Brain microvascular endothelial cell (primary cell): ENCODE measurements around the gene NTM.

Experiments
- DNase-seq: peaks from one replicate; pipeline ENCODE4 v3.0.0-alpha.2; 2020
- H3K27ac ChIP-seq: fragments of 250-450 bp; sonication (Bioruptor Pico); 2 replicates; pipeline ENCODE4 v1.5.1; 2020; ENCODE audit warnings: mild to moderate bottlenecking, moderate library complexity
- H3K27me3 ChIP-seq: fragments of 250-450 bp; sonication (Bioruptor Pico); replicated peaks from 2 replicates; pipeline ENCODE4 v1.5.1; 2020; ENCODE audit warnings: mild to moderate bottlenecking
- H3K36me3 ChIP-seq: fragments of 250-450 bp; sonication (Bioruptor Pico); replicated peaks from 2 replicates; pipeline ENCODE4 v1.5.1; 2020; ENCODE audit warnings: mild to moderate bottlenecking
- H3K4me3 ChIP-seq: 2 replicates; pipeline ENCODE4 v1.5.1; 2011; ENCODE audit warnings: low read depth, mild to moderate bottlenecking, control low read depth, low read length, moderate library complexity
- in situ Hi-C: cut with HindIII; loops from 2 replicates; pipeline ENCODE4 v1.10.0; 2017; ENCODE audit warnings: low sequenced_read_pairs, low pct_ligation_motif_present
- TF ChIP-seq, protein P1 (sequence below): IDR thresholded peaks from 2 replicates; pipeline ENCODE4 v1.5.1; 2011; ENCODE audit warnings: low read depth, mild to moderate bottlenecking, moderate library complexity, low read length, control low read depth, inconsistent platforms; ENCODE audit errors: missing control alignments

The NTM gene

GRCh38 chr11:131767421-131767820 lies 397.0 kb downstream of the NTM start:
- H3K4me3 ChIP-seq = no peak overlapping the region
- H3K27ac ChIP-seq = peak overlapping the region; percentile 84
- H3K27me3 ChIP-seq = no peaks in the 10 kb centered on the region
- no peaks in the 10 kb centered on the region for H3K36me3 ChIP-seq
- TF ChIP-seq, protein P1, sequence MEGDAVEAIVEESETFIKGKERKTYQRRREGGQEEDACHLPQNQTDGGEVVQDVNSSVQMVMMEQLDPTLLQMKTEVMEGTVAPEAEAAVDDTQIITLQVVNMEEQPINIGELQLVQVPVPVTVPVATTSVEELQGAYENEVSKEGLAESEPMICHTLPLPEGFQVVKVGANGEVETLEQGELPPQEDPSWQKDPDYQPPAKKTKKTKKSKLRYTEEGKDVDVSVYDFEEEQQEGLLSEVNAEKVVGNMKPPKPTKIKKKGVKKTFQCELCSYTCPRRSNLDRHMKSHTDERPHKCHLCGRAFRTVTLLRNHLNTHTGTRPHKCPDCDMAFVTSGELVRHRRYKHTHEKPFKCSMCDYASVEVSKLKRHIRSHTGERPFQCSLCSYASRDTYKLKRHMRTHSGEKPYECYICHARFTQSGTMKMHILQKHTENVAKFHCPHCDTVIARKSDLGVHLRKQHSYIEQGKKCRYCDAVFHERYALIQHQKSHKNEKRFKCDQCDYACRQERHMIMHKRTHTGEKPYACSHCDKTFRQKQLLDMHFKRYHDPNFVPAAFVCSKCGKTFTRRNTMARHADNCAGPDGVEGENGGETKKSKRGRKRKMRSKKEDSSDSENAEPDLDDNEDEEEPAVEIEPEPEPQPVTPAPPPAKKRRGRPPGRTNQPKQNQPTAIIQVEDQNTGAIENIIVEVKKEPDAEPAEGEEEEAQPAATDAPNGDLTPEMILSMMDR = no peak
- in situ Hi-C loops = no loop called here
- peak; percentile 73 for DNase-seq

- TF ChIP-seq, protein P1 = no peak
- H3K27ac ChIP-seq = no peak overlapping the region
- H3K36me3 ChIP-seq = no peaks in the 10 kb centered on the region
- no peak overlapping the region for H3K4me3 ChIP-seq
- in situ Hi-C loops = no loop called here
- H3K27me3 ChIP-seq = no peaks in the 10 kb centered on the region
- DNase-seq = no peak
These were observed 400.4 kb downstream of the NTM start for GRCh38 chr11:131770801-131771200.

GRCh38 chr11:131771471-131771870 lies 401.1 kb downstream of the NTM start:
- in situ Hi-C loops = no loop called here
- Histone ChIP-seq H3K36me3 (no peaks in the 10 kb centered on the region), H3K27ac (no peak overlapping the region), H3K4me3 (no peak overlapping the region), H3K27me3 (no peaks in the 10 kb centered on the region)
- DNase-seq = no peak
- TF ChIP-seq, protein P1 = no peak

GRCh38 chr11:131773626-131774025 lies 403.2 kb downstream of the NTM start:
- no peaks in the 10 kb centered on the region for H3K27me3 ChIP-seq
- TF ChIP-seq, protein P1 = no peak
- in situ Hi-C loops = no loop called here
- no peak overlapping the region for H3K4me3 ChIP-seq
- no peak for DNase-seq
- no peak overlapping the region for H3K27ac ChIP-seq
- no peaks in the 10 kb centered on the region for H3K36me3 ChIP-seq

DNA sequence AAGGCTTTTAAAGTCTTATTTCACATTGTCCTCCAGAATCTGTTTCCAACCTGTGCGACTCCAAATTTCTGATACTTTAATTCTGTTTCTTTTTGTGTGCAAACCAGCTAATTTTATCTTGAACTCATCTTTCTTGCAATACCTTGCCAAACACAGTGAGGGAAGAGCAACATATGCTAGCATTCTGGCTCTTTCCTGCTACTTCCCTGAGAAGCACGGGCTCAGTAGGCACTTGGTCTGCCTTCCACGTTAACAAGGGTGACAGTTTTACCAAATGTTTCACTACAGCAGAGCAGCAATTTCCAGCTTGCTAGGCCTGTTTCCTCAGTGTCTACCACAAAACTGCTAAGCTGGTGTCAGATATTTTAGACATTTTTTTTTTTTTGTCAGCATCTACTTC lies 405.8 kb downstream of the NTM start:
- Histone ChIP-seq H3K36me3 (no peaks in the 10 kb centered on the region), H3K27me3 (no peaks in the 10 kb centered on the region), H3K27ac (no peak overlapping the region), H3K4me3 (no peak overlapping the region)
- no peak for DNase-seq
- in situ Hi-C loops = no loop called here
- TF ChIP-seq, protein P1 = no peak

- no peaks in the 10 kb centered on the region for H3K36me3 ChIP-seq
- no peak overlapping the region for H3K27ac ChIP-seq
- DNase-seq = no peak
- no peaks in the 10 kb centered on the region for H3K27me3 ChIP-seq
- H3K4me3 ChIP-seq = no peak overlapping the region
- TF ChIP-seq, protein P1 = no peak
- in situ Hi-C loops = no loop called here
These were observed 415.4 kb downstream of the NTM start for GRCh38 chr11:131785801-131786200.
